Parietal lobe (tissue), 1 donor: ENCODE measurements around the gene KLRC4. TPM values are rescaled to one million over a fixed set of nuclear protein-coding genes. Genes with fewer than 3 reads are reported as not detected.

Experiments
- total RNA-seq: library from RNA; depleted of rRNA; stranded (reverse); fragments of >200 nt; gene quantifications from one replicate; pipeline ENCODE4 v1.2.3, GENCODE V29; 2014

KLRC4 gene
- not detected for total RNA-seq

GRCh38 chr12:10409392-10409791, at the start of gene KLRC4:
Gene KLRC4 (minus strand): TSS chr12:10409757. CDS start chr12:10409575, 182 bp downstream.

GRCh38 chr12:10453156-10453555, 43.6 kb upstream of the KLRC4 start, which contains the start of gene KLRC1:
Gene KLRC1 (minus strand): TSS chr12:10453377. CDS start chr12:10451156, 2,221 bp downstream.

GRCh38 chr12:10435816-10436215, 26.3 kb upstream of the KLRC4 start, which contains the start of gene KLRC2:
Gene KLRC2 (minus strand): TSS chr12:10436010. CDS start chr12:10435986, 24 bp downstream.

GRCh38 chr12:10420334-10420733, 10.8 kb upstream of the KLRC4 start, which contains the start of gene KLRC3:
Gene KLRC3 (minus strand): TSS chr12:10420595. CDS start chr12:10420550, 45 bp downstream.

GRCh38 chr12:10389904-10390303, 19.7 kb downstream of the KLRC4 start, which contains the start of gene KLRK1:
Gene KLRK1 (minus strand): TSS chr12:10390041. CDS start chr12:10388810, 1,231 bp downstream.

Other genes starting within 250 kb of the KLRC4 start
- 3.4 TPM for gene OLR1, start 237.6 kb downstream of the KLRC4 start, total RNA-seq
- gene TMEM52B, start 230.7 kb downstream of the KLRC4 start, total RNA-seq: 0.63 TPM
- 48.8 TPM for gene GABARAPL1, start 196.9 kb downstream of the KLRC4 start, total RNA-seq
- gene KLRD1, start 101.9 kb downstream of the KLRC4 start, total RNA-seq: 0.63 TPM
- 0.31 TPM for gene KLRK1, start 19.7 kb downstream of the KLRC4 start, total RNA-seq
- 0.63 TPM for gene KLRC3, start 10.8 kb upstream of the KLRC4 start, total RNA-seq
- gene KLRC2, start 26.3 kb upstream of the KLRC4 start, total RNA-seq: 0.31 TPM
- gene KLRC1, start 43.6 kb upstream of the KLRC4 start, total RNA-seq: not detected
- gene EIF2S3B, start 96.1 kb upstream of the KLRC4 start, total RNA-seq: 0.94 TPM
- gene MAGOHB, start 203.9 kb upstream of the KLRC4 start, total RNA-seq: 31.0 TPM